HG03565 (cell line): ENCODE measurements around the gene GPR32.
"Not testable (repeated sequence)": the region's sequence is repeated elsewhere in the genome, so short reads cannot be mapped to it uniquely, and the experiment has no call there.

Source experiments
- ATAC-seq: cut with Tn5 transposase; IDR thresholded peaks from one replicate; pipeline ENCODE4 v1.9.1; 2021; ENCODE audit warnings: mild to moderate bottlenecking, moderate library complexity; ENCODE audit not compliant: unreplicated experiment

The GPR32 gene

GRCh38 chr19:50745221-50745620 is 25.0 kb upstream of the GPR32 start:
- ATAC-seq: no peak

GRCh38 chr19:50747141-50747540 is 23.1 kb upstream of the GPR32 start:
- ATAC-seq: not testable (repeated sequence)

GRCh38 chr19:50749490-50749889 is 20.8 kb upstream of the GPR32 start:
- no peak for ATAC-seq

GRCh38 chr19:50750010-50750409 is 20.3 kb upstream of the GPR32 start:
- ATAC-seq: no peak

GRCh38 chr19:50753879-50754278 is 16.4 kb upstream of the GPR32 start:
- ATAC-seq: no peak

GRCh38 chr19:50756244-50756643 is 14.0 kb upstream of the GPR32 start:
- not testable (repeated sequence) for ATAC-seq

- not testable (repeated sequence) for ATAC-seq
These were observed 12.6 kb upstream of the GPR32 start for GRCh38 chr19:50757624-50758023.

GRCh38 chr19:50759076-50759475 is 11.2 kb upstream of the GPR32 start:
- ATAC-seq: not testable (repeated sequence)

- ATAC-seq: no peak
These were observed 10.4 kb upstream of the GPR32 start for GRCh38 chr19:50759886-50760285.

- not testable (repeated sequence) for ATAC-seq
These were observed 8.8 kb upstream of the GPR32 start for GRCh38 chr19:50761501-50761900.

GRCh38 chr19:50763521-50763920 is 6.7 kb upstream of the GPR32 start:
- ATAC-seq: not testable (repeated sequence)

GRCh38 chr19:50764409-50764808 is 5.9 kb upstream of the GPR32 start:
- ATAC-seq: no peak

GRCh38 chr19:50766746-50767145 is 3.5 kb upstream of the GPR32 start:
- ATAC-seq: not testable (repeated sequence)

GRCh38 chr19:50767263-50767662 is 3.0 kb upstream of the GPR32 start:
- ATAC-seq: not testable (repeated sequence)

GRCh38 chr19:50768277-50768676 is 2.0 kb upstream of the GPR32 start:
- no peak for ATAC-seq

GRCh38 chr19:50770888-50771287 is 624 bp downstream of the GPR32 start:
- no peak for ATAC-seq

GRCh38 chr19:50772476-50772875 is 2.2 kb downstream of the GPR32 start:
- ATAC-seq: no peak

GRCh38 chr19:50772912-50773311 is 2.6 kb downstream of the GPR32 start:
- ATAC-seq: not testable (repeated sequence)

- not testable (repeated sequence) for ATAC-seq
These were observed 3.2 kb downstream of the GPR32 start for GRCh38 chr19:50773454-50773853.

GRCh38 chr19:50776131-50776530 is 5.9 kb downstream of the GPR32 start:
- ATAC-seq: no peak

- no peak for ATAC-seq
These were observed 7.0 kb downstream of the GPR32 start for GRCh38 chr19:50777261-50777660.

GRCh38 chr19:50777830-50778303 is 7.6 kb downstream of the GPR32 start:
- no peak for ATAC-seq

GRCh38 chr19:50778906-50779430 is 8.7 kb downstream of the GPR32 start:
- ATAC-seq: no peak
